ENCODE measurements around the gene MAPT.

Gene MAPT

DNA sequence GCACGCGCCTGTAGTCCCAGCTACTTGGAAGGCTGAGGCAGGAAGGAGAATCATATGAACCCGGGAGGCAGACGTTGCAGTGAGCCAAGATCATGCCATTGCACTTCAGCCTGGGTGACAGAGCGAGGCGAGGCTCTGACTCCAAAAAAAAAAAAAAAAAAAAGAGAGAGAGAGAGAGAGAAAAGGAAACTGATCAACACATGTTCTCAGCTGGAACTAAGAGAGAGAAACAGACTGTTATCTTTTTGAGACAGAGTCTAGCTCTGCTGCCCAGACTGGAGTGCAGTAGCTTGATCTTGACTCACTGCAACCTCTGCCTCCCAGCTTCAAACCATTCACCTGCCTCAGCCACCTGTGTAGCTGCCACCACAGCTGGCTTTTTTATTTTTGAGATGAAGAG lies 165.1 kb downstream of the MAPT start:
- TF ChIP-seq POLR2AphosphoS5 (IDR thresholded peaks at IDR 0.05; ENCODE audit: low read depth, low read length) = no peak
- TF ChIP-seq TAF1 (IDR thresholded peaks at IDR 0.05; ENCODE audit: borderline replicate concordance, low read depth, low read length) = no peak
- TF ChIP-seq POLR2A (IDR thresholded peaks at IDR 0.05; ENCODE audit: low read depth, low read length) = no peak
- DNase-seq (ENCODE audit: insufficient read length) = no peak
- no peak for FAIRE-seq

DNA sequence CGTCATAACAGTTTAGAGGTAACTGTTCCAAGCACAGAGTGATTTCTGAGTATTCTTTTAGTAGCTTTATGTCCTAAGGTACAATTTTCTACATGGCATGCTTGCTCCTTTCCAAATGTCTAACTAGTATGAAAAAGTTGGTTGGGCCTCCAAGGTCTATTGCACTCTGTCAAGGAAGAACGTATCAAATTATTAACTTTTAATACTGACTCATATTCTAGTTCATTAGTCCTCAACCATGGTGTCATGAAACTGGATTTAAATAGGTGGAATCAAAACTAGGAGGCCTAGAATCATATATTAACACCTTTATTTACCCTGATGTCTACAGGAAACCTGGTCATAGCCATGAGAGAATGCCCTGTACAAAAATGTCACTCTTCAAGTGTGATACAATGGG lies 166.1 kb downstream of the MAPT start:
- FAIRE-seq (no peak), DNase-seq (ENCODE audit: insufficient read length) (no peak)
- no peak for TF ChIP-seq TAF1 (IDR thresholded peaks at IDR 0.05; ENCODE audit: borderline replicate concordance, low read depth, low read length)
- TF ChIP-seq POLR2A (IDR thresholded peaks at IDR 0.05; ENCODE audit: low read depth, low read length) = no peak
- TF ChIP-seq POLR2AphosphoS5 (IDR thresholded peaks at IDR 0.05; ENCODE audit: low read depth, low read length) = no peak

DNA sequence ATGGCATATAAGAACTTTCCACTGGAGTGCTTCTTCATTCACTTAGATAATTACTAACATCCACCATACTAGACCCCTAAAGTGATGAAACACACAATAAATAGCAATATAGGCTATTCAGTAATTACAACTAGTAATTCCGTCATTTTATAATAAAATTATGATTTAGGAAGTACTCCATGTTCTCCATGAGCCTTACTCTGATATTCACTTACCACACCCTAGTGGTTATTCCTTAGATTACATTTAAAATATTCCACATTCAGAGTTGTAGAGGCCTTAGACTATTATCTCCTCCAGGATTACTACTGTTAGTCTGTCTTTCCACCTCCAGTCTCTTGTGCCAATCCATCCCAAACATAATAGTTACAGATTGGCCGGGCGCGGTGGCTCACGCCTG lies 167.1 kb downstream of the MAPT start:
- FAIRE-seq = no peak
- no peak for DNase-seq (ENCODE audit: insufficient read length)

DNA sequence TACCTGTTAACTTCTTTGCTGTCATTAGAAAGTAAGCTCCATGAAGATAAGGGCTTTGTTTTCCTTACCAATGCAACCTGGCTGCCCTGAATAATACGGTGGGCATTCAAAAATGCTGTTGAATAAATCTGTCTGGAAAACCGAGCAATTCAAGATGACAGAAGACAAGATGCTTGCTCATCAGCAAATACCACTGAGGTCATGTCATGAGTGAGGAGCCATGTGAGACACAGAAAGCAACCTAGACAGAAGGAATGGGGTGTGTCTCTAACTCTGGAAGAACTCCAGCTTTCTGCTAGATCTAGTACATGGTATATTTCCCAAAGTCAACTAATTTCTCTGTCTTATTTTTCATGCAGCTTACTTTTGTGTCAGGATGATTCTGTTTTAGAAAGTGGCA lies 168.9 kb downstream of the MAPT start:
- FAIRE-seq = no peak
- no peak for TF ChIP-seq POLR2AphosphoS5 (IDR thresholded peaks at IDR 0.05; ENCODE audit: low read depth, low read length)
- TF ChIP-seq POLR2A (IDR thresholded peaks at IDR 0.05; ENCODE audit: low read depth, low read length) = no peak
- TF ChIP-seq TAF1 (IDR thresholded peaks at IDR 0.05; ENCODE audit: borderline replicate concordance, low read depth, low read length) = no peak
- DNase-seq (ENCODE audit: insufficient read length) = no peak

More for the DNA sequence above, 167.1 kb downstream of the MAPT start:
- no peak for TF ChIP-seq POLR2A (IDR thresholded peaks at IDR 0.05; ENCODE audit: low read depth, low read length)
- no peak for TF ChIP-seq POLR2AphosphoS5 (IDR thresholded peaks at IDR 0.05; ENCODE audit: low read depth, low read length)
- no peak for TF ChIP-seq TAF1 (IDR thresholded peaks at IDR 0.05; ENCODE audit: borderline replicate concordance, low read depth, low read length)

DNA sequence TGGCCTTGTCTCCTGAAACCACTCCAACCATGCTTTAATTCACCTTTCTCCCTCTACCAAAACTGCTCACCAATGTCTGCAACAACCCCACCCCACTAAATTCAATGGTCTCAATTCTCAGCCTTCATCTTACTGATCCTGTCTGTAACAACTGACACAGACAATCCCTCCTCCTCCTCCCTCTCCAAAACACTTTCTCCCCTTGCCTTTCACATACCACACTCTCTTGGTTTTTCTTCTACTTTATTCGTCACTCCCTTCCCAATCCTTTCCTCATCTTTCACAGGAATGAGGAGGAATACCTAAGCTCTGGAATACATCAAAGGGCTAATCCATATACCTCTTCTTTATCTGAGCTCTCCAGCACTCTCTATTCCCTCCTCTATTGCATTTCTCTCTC lies 170.1 kb downstream of the MAPT start:
- no peak for DNase-seq (ENCODE audit: insufficient read length)
- FAIRE-seq = no peak
- no peak for TF ChIP-seq POLR2A (IDR thresholded peaks at IDR 0.05; ENCODE audit: low read depth, low read length)
- TF ChIP-seq POLR2AphosphoS5 (IDR thresholded peaks at IDR 0.05; ENCODE audit: low read depth, low read length) = no peak
- TF ChIP-seq TAF1 (IDR thresholded peaks at IDR 0.05; ENCODE audit: borderline replicate concordance, low read depth, low read length) = no peak

DNA sequence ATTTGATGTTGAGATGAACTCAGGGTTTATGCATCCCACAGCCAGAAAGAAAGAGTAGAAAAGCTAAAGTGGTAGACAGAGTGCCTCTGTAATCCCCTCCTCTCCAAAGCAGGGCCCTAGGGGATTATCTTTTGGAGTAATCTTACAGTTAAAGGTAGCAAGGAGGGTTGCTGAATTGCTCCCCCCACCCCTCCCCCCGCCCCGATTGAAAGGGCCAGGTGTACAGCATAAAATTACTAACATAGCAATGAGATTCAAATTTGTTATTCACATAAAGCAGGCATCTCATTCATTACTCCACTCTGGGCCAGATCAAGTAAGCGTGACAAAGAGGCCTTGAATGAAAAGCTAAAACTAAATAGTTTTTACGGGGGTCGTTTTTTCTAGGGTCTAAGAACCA lies 177.4 kb downstream of the MAPT start:
- FAIRE-seq (no peak), DNase-seq (ENCODE audit: insufficient read length) (no peak)
- TF ChIP-seq POLR2AphosphoS5 (IDR thresholded peaks at IDR 0.05; ENCODE audit: low read depth, low read length) (no peak), POLR2A (IDR thresholded peaks at IDR 0.05; ENCODE audit: low read depth, low read length) (no peak), TAF1 (IDR thresholded peaks at IDR 0.05; ENCODE audit: borderline replicate concordance, low read depth, low read length) (no peak)

DNA sequence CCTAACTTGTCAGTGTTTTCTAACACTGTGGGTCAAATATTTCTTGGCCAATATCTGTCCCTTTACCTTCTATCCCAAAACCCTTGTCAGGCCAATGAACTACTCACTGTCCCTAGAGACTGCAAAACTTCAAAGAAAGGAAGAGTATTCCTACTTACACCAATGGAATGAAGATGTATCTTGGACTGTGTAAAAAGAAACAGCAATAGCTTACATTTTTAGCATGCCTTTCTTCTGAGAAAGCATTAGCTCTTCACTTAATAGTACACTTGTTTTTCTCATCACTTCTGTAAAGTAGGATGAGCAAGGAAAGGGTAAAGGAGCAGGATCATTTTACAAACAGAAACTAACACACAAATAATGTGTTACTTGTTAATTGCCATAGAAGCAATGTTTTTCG lies 178.6 kb downstream of the MAPT start:
- no peak for DNase-seq (ENCODE audit: insufficient read length)
- no peak for FAIRE-seq
- no peak for TF ChIP-seq POLR2AphosphoS5 (IDR thresholded peaks at IDR 0.05; ENCODE audit: low read depth, low read length)
- TF ChIP-seq POLR2A (IDR thresholded peaks at IDR 0.05; ENCODE audit: low read depth, low read length) = no peak
- no peak for TF ChIP-seq TAF1 (IDR thresholded peaks at IDR 0.05; ENCODE audit: borderline replicate concordance, low read depth, low read length)

DNA sequence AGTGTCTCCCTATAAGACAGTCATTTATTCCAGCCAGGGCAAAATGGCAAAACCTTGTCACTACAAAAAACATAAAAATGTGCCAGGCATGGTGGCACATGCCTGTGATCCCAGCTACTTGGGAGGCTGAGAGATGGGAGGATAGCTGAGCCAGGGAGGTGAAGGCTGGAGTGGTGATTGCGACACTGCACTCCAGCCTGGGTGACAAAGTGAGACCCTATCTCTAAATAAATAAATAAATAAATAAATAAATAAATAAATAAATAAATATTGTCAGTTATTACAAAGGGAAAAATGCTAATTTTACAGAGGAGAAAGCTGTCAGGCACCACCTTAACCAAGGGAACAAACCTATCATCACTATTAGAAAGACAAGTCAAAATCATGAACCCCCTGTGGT lies 180.2 kb downstream of the MAPT start:
- DNase-seq (ENCODE audit: insufficient read length) (no peak), FAIRE-seq (no peak)
- TF ChIP-seq POLR2A (IDR thresholded peaks at IDR 0.05; ENCODE audit: low read depth, low read length) = no peak
- no peak for TF ChIP-seq TAF1 (IDR thresholded peaks at IDR 0.05; ENCODE audit: borderline replicate concordance, low read depth, low read length)
- no peak for TF ChIP-seq POLR2AphosphoS5 (IDR thresholded peaks at IDR 0.05; ENCODE audit: low read depth, low read length)
